ENCODE data around the gene STOML1.

DNA sequence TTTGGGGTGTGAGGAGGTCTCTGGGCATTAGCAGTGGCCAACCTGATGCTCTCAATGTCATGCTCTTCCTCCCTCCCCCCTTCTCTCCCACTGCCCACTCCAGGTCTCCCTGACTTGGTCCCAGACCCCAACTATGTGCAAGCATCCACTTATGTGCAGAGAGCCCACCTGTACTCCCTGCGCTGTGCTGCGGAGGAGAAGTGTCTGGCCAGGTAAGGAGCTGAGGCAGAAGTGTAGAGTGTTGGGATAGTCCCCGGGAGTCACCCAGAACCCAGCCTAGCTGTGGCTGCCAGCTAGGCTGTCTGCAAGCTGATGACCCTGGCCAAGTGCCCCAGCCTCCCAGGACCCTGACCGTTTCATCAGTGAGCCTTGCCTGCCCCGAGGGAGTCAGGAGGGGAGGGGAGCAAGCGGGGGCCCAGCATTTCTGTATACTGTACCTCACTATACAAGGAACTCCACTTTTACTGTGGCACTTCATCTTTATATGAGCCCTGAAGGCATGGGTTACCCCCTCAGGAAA, 49.3 kb downstream of the STOML1 start:
- TF ChIP-seq EZH2 (IDR thresholded peaks at IDR 0.05; ENCODE audit: insufficient read depth, poor library complexity, severe bottlenecking) (no peak), EZH2phosphoT487 (IDR thresholded peaks at IDR 0.05; ENCODE audit: insufficient read depth, low read depth) (no peak)

All from GM23248 (cell line).